Liver (tissue), 3 donors: Measurements from ENCODE around the gene PKD2.

Experiments
- EGR1 ChIP-seq, 2 donors: IDR thresholded peaks; 2 replicates each; pipeline ENCODE4 v1.6.1; 2016 to 2018; ENCODE audit warnings: antibody characterized with exemption in 2 of 2, low read depth in 2 of 2
- FOXA1 ChIP-seq: IDR thresholded peaks from 2 replicates; pipeline ENCODE4 v1.6.1; 2016; ENCODE audit warnings: antibody characterized with exemption
- GABPA ChIP-seq, 2 donors: IDR thresholded peaks in 1 of 2; conservative IDR thresholded peaks in 1 of 2; 2 replicates each; pipeline ENCODE4 v1.6.1; 2016; ENCODE audit warnings: antibody characterized with exemption in 2 of 2, mild to moderate bottlenecking in 1 of 2, moderate library complexity in 1 of 2
- HNF4A ChIP-seq, 2 donors: conservative IDR thresholded peaks; 2 replicates each; pipeline ENCODE4 v1.6.1; 2016; ENCODE audit warnings: antibody characterized with exemption in 2 of 2, mild to moderate bottlenecking in 2 of 2
- JUND ChIP-seq, 2 donors: IDR thresholded peaks; 2 replicates each; pipeline ENCODE4 v1.6.1; 2016; ENCODE audit warnings: antibody characterized with exemption in 2 of 2
- NR2F2 ChIP-seq: IDR thresholded peaks from 2 replicates; pipeline ENCODE4 v1.6.1; 2016; ENCODE audit warnings: antibody characterized with exemption
- RAD21 ChIP-seq, 2 donors: IDR thresholded peaks; 2 replicates each; pipeline ENCODE4 v1.6.1; 2016; ENCODE audit warnings: antibody characterized with exemption in 2 of 2, mild to moderate bottlenecking in 2 of 2
- SP1 ChIP-seq: IDR thresholded peaks from 2 replicates; pipeline ENCODE4 v1.6.1; 2018; ENCODE audit warnings: antibody characterized with exemption, mild to moderate bottlenecking
- TF ChIP-seq, protein P1 (sequence below): IDR thresholded peaks from 2 replicates; pipeline ENCODE4 v1.6.1; 2016; ENCODE audit warnings: antibody characterized with exemption
- TF ChIP-seq, protein P2 (sequence below): fragments of 150-350 bp; IDR thresholded peaks from 2 replicates; pipeline ENCODE4 v1.5.1; 2017; ENCODE audit warnings: improper control_type of control experiment, low read depth, low read length; ENCODE audit not compliant: missing input control
- TF ChIP-seq, protein P3 (sequence below): IDR thresholded peaks from 2 replicates; pipeline ENCODE4 v1.6.1; 2016; ENCODE audit warnings: antibody characterized with exemption
- TF ChIP-seq, protein P4 (sequence below): IDR thresholded peaks from 2 replicates; pipeline ENCODE4 v1.6.1; 2016; ENCODE audit warnings: antibody characterized with exemption, mild to moderate bottlenecking
- donor health status: healthy.
- donor health status: healthy.

DNA sequence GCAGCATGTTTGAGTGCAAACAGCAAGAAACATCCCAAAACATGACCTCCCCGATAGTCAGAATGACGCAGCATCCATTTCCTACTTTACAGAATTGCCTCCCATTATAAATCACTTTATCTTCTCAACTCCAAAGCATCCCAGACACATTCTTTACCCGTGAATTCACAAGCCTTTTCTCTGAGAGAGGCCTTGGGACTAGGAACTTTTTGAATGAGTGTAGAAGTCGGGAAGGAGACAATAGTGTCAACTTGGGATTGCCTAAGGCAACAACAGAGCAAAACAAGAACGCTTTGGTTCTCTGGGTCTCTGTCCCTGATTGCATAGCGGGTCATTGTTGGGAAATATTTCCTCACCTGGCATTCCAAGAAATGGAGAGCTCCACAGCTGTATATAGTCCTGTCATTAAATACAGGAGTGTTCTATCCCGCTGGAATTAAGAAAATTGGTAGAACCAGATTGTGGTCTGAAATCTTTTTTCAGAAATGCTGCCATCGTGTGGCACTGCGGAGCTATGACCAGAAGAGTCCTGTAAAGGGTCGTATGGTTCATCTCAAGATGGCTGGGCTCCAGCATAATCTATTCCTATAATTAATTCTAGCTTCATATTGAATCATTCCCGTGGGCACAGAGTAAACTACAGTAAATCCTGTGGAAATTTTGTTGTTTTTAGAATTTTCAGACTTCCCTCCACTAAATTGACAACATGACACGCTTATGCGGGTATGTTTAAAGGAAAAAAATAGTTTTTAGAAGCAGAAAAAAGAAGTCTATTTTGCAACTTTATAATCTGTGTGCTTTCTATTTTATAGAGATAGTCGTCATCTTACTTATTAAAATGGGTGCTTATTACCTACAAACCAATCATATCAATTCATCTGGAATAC lies 33.9 kb upstream of the PKD2 start:
- TF ChIP-seq, protein P1, sequence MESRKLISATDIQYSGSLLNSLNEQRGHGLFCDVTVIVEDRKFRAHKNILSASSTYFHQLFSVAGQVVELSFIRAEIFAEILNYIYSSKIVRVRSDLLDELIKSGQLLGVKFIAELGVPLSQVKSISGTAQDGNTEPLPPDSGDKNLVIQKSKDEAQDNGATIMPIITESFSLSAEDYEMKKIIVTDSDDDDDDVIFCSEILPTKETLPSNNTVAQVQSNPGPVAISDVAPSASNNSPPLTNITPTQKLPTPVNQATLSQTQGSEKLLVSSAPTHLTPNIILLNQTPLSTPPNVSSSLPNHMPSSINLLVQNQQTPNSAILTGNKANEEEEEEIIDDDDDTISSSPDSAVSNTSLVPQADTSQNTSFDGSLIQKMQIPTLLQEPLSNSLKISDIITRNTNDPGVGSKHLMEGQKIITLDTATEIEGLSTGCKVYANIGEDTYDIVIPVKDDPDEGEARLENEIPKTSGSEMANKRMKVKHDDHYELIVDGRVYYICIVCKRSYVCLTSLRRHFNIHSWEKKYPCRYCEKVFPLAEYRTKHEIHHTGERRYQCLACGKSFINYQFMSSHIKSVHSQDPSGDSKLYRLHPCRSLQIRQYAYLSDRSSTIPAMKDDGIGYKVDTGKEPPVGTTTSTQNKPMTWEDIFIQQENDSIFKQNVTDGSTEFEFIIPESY, result no peak
- TF ChIP-seq, protein P2, sequence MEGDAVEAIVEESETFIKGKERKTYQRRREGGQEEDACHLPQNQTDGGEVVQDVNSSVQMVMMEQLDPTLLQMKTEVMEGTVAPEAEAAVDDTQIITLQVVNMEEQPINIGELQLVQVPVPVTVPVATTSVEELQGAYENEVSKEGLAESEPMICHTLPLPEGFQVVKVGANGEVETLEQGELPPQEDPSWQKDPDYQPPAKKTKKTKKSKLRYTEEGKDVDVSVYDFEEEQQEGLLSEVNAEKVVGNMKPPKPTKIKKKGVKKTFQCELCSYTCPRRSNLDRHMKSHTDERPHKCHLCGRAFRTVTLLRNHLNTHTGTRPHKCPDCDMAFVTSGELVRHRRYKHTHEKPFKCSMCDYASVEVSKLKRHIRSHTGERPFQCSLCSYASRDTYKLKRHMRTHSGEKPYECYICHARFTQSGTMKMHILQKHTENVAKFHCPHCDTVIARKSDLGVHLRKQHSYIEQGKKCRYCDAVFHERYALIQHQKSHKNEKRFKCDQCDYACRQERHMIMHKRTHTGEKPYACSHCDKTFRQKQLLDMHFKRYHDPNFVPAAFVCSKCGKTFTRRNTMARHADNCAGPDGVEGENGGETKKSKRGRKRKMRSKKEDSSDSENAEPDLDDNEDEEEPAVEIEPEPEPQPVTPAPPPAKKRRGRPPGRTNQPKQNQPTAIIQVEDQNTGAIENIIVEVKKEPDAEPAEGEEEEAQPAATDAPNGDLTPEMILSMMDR, result peak; percentile 89
- peak; percentile 75 for TF ChIP-seq NR2F2
- TF ChIP-seq RAD21 (IDR thresholded peaks at IDR 0.05), result peak; percentile 86 to 92
- TF ChIP-seq FOXA1, result no peak
- TF ChIP-seq, protein P3, sequence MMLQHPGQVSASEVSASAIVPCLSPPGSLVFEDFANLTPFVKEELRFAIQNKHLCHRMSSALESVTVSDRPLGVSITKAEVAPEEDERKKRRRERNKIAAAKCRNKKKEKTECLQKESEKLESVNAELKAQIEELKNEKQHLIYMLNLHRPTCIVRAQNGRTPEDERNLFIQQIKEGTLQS, result no peak
- TF ChIP-seq GABPA (IDR thresholded peaks at IDR 0.05 in 1 of 2, conservative IDR thresholded peaks at IDR 0.05 in 1 of 2), result no peak
- TF ChIP-seq, protein P4, sequence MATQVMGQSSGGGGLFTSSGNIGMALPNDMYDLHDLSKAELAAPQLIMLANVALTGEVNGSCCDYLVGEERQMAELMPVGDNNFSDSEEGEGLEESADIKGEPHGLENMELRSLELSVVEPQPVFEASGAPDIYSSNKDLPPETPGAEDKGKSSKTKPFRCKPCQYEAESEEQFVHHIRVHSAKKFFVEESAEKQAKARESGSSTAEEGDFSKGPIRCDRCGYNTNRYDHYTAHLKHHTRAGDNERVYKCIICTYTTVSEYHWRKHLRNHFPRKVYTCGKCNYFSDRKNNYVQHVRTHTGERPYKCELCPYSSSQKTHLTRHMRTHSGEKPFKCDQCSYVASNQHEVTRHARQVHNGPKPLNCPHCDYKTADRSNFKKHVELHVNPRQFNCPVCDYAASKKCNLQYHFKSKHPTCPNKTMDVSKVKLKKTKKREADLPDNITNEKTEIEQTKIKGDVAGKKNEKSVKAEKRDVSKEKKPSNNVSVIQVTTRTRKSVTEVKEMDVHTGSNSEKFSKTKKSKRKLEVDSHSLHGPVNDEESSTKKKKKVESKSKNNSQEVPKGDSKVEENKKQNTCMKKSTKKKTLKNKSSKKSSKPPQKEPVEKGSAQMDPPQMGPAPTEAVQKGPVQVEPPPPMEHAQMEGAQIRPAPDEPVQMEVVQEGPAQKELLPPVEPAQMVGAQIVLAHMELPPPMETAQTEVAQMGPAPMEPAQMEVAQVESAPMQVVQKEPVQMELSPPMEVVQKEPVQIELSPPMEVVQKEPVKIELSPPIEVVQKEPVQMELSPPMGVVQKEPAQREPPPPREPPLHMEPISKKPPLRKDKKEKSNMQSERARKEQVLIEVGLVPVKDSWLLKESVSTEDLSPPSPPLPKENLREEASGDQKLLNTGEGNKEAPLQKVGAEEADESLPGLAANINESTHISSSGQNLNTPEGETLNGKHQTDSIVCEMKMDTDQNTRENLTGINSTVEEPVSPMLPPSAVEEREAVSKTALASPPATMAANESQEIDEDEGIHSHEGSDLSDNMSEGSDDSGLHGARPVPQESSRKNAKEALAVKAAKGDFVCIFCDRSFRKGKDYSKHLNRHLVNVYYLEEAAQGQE, result no peak
- no peak for TF ChIP-seq SP1
- TF ChIP-seq EGR1 (IDR thresholded peaks at IDR 0.05; ENCODE audit: low read depth in 2 of 2), result no peak
- no peak for TF ChIP-seq HNF4A (conservative IDR thresholded peaks at IDR 0.05)
- TF ChIP-seq JUND (IDR thresholded peaks at IDR 0.05), result no peak
